ENCODE results near the gene ACR. TPM values are rescaled to one million over a fixed set of nuclear protein-coding genes. Genes with fewer than 3 reads are reported as not detected.

The ACR gene
- total RNA-seq, 1 donor, result 1.4 TPM

DNA sequence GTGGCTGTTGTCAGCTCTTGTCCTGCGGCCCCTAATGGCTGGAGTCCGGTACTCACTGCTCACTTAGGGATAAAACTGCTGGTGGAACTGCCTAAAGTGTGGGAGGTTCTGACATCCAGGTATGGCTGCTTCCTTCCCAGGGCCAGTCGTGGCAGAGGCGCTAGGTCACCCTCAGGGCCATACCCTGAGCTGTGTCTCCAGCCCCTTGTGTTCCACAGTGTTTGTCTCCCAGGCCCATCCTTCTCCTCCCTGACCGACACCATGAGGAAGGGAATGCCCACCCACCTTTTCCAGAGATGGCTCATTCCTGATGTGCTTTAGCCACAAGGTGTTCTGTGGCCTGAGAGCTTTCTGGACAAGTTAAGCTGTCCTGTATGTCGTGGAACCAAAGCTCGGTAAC is 12.4 kb upstream of the ACR start:
- H3K4me3 ChIP-seq (ENCODE audit: insufficient read depth, low read length), result no peak overlapping the region
- TF ChIP-seq, protein P1, sequence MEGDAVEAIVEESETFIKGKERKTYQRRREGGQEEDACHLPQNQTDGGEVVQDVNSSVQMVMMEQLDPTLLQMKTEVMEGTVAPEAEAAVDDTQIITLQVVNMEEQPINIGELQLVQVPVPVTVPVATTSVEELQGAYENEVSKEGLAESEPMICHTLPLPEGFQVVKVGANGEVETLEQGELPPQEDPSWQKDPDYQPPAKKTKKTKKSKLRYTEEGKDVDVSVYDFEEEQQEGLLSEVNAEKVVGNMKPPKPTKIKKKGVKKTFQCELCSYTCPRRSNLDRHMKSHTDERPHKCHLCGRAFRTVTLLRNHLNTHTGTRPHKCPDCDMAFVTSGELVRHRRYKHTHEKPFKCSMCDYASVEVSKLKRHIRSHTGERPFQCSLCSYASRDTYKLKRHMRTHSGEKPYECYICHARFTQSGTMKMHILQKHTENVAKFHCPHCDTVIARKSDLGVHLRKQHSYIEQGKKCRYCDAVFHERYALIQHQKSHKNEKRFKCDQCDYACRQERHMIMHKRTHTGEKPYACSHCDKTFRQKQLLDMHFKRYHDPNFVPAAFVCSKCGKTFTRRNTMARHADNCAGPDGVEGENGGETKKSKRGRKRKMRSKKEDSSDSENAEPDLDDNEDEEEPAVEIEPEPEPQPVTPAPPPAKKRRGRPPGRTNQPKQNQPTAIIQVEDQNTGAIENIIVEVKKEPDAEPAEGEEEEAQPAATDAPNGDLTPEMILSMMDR (IDR thresholded peaks at IDR 0.05; ENCODE audit: extremely low read depth, low read depth, low read length), result no peak
- no peaks in the 10 kb centered on the region for H3K9me3 ChIP-seq (ENCODE audit: low read depth, low read length)
- H4K20me1 ChIP-seq (ENCODE audit: insufficient read depth, low read length), result no peaks in the 10 kb centered on the region
- H3K4me2 ChIP-seq (ENCODE audit: insufficient read depth, low read length), result no peak overlapping the region
- no peaks in the 10 kb centered on the region for H3K79me2 ChIP-seq (ENCODE audit: insufficient read depth, low read length)
- H2AFZ ChIP-seq (ENCODE audit: low read length), result no peak overlapping the region
- H3K27me3 ChIP-seq (ENCODE audit: insufficient read depth, low read length), result peaks cover 14% of the 10 kb centered on the region
- DNase-seq (ENCODE audit: insufficient read length, low spot score, missing footprints), result no peak
- no peaks in the 10 kb centered on the region for H3K4me1 ChIP-seq (ENCODE audit: insufficient read depth, low read length)
- H3K27ac ChIP-seq (ENCODE audit: low read depth, low read length), result no peak overlapping the region
- H3K36me3 ChIP-seq (ENCODE audit: insufficient read depth, low read length), result no peaks in the 10 kb centered on the region

DNA sequence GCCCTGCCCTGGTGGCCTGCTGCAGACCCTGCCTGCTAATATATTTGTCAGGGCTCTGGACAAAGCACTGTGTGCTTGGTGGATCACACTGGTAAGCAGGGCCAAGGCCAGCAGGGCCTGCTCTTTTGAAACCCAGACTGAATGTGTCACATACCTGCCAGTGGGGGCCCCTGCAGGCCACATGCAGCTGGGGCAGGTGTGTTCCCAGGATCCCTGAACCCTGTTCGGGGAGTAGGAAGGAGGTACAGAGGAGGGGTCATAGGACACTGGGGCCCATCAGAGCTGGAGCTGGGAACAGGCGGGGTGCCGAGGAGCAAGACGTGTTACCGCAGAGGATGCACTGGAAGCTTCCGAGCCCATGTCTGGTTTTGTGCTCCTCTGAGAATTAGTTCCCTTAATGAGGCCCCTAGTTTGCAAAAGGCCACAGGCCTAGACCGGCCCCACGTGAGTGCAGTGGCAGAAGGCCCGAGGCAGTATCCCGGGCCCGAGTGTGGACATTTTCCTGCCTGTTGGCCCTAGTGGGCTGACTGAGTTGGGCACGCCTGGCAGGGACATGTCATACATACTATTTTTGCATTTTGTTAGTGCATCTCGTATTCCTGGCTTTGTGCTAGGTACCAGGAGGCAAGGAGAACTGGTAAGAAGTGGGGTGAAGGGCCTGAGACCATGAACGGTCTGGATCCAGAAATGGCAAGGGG is 11.2 kb upstream of the ACR start:
- H3K27me3 ChIP-seq (ENCODE audit: insufficient read depth, low read length), result peaks cover 12% of the 10 kb centered on the region
- H4K20me1 ChIP-seq (ENCODE audit: insufficient read depth, low read length), result no peaks in the 10 kb centered on the region
- H3K36me3 ChIP-seq (ENCODE audit: insufficient read depth, low read length), result no peaks in the 10 kb centered on the region
- H3K9me3 ChIP-seq (ENCODE audit: low read depth, low read length), result no peaks in the 10 kb centered on the region
- H3K4me2 ChIP-seq (ENCODE audit: insufficient read depth, low read length), result no peak overlapping the region
- TF ChIP-seq, protein P1 (IDR thresholded peaks at IDR 0.05; ENCODE audit: extremely low read depth, low read depth, low read length), result no peak
- H3K4me3 ChIP-seq (ENCODE audit: insufficient read depth, low read length), result no peak overlapping the region
- no peak overlapping the region for H3K27ac ChIP-seq (ENCODE audit: low read depth, low read length)
- no peaks in the 10 kb centered on the region for H3K79me2 ChIP-seq (ENCODE audit: insufficient read depth, low read length)
- no peak for DNase-seq (ENCODE audit: insufficient read length, low spot score, missing footprints)
- no peaks in the 10 kb centered on the region for H3K4me1 ChIP-seq (ENCODE audit: insufficient read depth, low read length)
- no peak overlapping the region for H2AFZ ChIP-seq (ENCODE audit: low read length)

DNA sequence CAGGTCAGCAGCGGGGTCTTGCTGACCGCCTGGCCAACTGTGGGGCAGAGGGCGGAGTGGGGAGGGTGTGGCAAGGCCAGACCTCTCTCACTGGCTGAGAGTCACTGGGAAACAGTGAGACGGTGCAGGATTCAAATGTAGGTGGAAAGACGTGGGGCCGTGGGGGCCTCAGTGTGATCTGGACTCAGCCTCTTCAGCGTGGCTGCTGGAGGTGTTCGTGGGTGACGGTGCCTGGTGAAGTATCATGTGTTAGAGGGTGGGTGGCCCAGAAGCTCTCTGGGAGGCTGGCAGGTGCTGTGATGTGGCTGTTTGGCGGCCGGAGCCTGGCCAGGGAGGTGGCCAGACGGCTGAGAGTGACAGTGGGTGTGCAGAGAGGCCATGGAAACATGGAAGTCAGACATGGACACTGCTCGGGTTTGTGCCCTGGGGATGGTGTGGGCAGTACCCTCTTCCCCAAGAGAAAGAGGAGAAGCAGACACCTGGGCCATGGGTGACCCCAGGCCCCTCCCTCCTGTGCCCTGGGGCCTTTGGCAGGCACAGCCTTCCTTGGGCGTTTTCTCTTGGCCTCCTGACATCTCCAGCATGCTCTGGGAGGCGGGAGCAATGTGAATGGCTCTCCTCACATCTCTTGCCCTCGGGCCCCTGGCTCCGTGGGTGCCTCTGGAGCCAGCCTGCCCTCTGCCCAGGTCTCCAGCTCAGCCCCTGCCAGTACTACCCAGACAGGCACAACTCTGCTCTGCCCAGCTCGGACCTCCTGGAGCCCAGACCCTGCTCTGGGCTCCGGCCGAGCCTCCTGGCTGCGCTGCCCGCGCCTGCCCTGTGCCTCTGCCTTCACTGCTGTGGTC is 10.1 kb upstream of the ACR start:
- Histone ChIP-seq H3K9me3 (ENCODE audit: low read depth, low read length) (no peaks in the 10 kb centered on the region), H3K4me1 (ENCODE audit: insufficient read depth, low read length) (no peaks in the 10 kb centered on the region), H3K27ac (ENCODE audit: low read depth, low read length) (no peak overlapping the region), H3K36me3 (ENCODE audit: insufficient read depth, low read length) (no peaks in the 10 kb centered on the region), H3K4me2 (ENCODE audit: insufficient read depth, low read length) (no peak overlapping the region), H3K79me2 (ENCODE audit: insufficient read depth, low read length) (no peaks in the 10 kb centered on the region), H3K4me3 (ENCODE audit: insufficient read depth, low read length) (no peak overlapping the region), H4K20me1 (ENCODE audit: insufficient read depth, low read length) (peaks cover 2% of the 10 kb centered on the region), H2AFZ (ENCODE audit: low read length) (no peak overlapping the region), H3K27me3 (ENCODE audit: insufficient read depth, low read length) (peaks cover 12% of the 10 kb centered on the region)
- TF ChIP-seq, protein P1 (IDR thresholded peaks at IDR 0.05; ENCODE audit: extremely low read depth, low read depth, low read length), result no peak
- DNase-seq (ENCODE audit: insufficient read length, low spot score, missing footprints), result no peak

DNA sequence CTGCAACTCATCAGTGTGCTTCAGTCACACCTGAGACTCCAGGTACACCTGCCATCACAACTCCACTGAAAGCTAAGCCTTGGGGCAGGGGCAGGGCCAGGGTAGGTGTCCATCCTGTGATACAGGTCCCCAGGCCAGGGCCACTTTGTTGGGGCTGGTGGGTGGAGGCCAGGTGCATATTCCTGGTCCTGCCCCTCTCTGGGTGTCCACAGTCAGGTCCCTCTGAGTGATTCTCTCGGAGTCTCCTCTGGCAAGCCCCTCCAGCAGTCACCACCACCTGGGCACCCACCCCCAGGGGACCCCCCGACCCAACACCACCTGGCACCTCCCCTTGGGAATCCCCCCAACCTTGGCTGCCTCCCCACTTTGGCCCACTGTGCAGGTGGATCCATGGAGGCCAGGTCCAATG is 9.5 kb upstream of the ACR start:
- DNase-seq (ENCODE audit: insufficient read length, low spot score, missing footprints), result no peak
- H2AFZ ChIP-seq (ENCODE audit: low read length), result no peak overlapping the region
- no peaks in the 10 kb centered on the region for H3K4me1 ChIP-seq (ENCODE audit: insufficient read depth, low read length)
- H3K9me3 ChIP-seq (ENCODE audit: low read depth, low read length), result no peaks in the 10 kb centered on the region
- peaks cover 12% of the 10 kb centered on the region for H3K27me3 ChIP-seq (ENCODE audit: insufficient read depth, low read length)
- TF ChIP-seq, protein P1 (IDR thresholded peaks at IDR 0.05; ENCODE audit: extremely low read depth, low read depth, low read length), result no peak
- no peak overlapping the region for H3K4me2 ChIP-seq (ENCODE audit: insufficient read depth, low read length)
- H3K27ac ChIP-seq (ENCODE audit: low read depth, low read length), result no peak overlapping the region
- no peaks in the 10 kb centered on the region for H3K36me3 ChIP-seq (ENCODE audit: insufficient read depth, low read length)
- H3K4me3 ChIP-seq (ENCODE audit: insufficient read depth, low read length), result no peak overlapping the region
- H3K79me2 ChIP-seq (ENCODE audit: insufficient read depth, low read length), result no peaks in the 10 kb centered on the region
- peaks cover 2% of the 10 kb centered on the region for H4K20me1 ChIP-seq (ENCODE audit: insufficient read depth, low read length)
